ENCODE results near the gene PDCD2L. TPM values are rescaled to one million over a fixed set of nuclear protein-coding genes. Genes with fewer than 3 reads are reported as not detected.

PDCD2L gene
- total RNA-seq, 1 donor from 2014 or later, result 10.3 TPM

- Mint-ChIP-seq H3K4me3 (ENCODE audit: unreplicated experiment) (peak overlapping the region; percentile 8), H3K27ac (ENCODE audit: unreplicated experiment) (no peak overlapping the region), H3K4me1 (ENCODE audit: unreplicated experiment) (no peaks in the 10 kb centered on the region), H3K9me3 (ENCODE audit: unreplicated experiment) (no peaks in the 10 kb centered on the region), H3K27me3 (ENCODE audit: unreplicated experiment) (peaks cover 6% of the 10 kb centered on the region), H3K36me3 (ENCODE audit: low read depth, unreplicated experiment) (peaks cover 10% of the 10 kb centered on the region)
- TF ChIP-seq CTCF (IDR thresholded peaks at IDR 0.05; ENCODE audit: unreplicated experiment), result no peak
- no peak for DNase-seq (ENCODE audit: low spot score)
Measured at GRCh38 chr19:34370983-34371382, 33.2 kb upstream of the PDCD2L start.

DNA sequence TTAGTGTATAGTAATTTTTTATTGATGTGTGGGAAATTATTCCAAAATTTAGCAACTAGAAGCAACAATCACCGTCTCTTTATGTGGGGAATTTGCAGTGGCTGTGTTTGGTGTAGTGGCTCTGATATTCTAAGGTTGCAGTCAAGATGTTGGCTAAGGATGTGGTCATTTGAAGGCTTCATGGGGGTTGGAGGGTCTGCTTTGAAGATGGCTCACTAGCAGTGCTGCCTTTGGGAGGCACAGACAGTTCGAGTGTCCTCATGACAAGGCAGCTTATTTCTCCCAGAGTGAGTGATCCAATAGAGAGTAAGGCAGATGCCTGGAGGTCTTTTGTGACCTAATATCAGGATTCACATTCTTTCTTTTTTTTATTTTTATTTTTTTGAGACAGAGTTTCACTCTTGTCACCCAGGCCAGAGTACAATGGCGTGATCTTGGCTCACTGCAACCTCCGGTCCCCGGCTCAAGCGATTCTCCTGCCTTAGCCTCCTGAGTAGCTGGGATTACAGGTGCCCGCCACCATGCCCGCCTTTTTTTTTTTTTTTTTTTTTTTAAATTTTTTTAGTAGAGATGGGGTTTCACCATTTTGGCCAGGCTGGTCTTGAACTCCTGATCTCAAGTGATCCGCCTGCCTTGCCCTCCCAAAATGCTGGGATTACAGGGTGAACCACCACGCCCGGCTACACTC is 30.5 kb upstream of the PDCD2L start:
- DNase-seq (ENCODE audit: low spot score), result no peak
- Mint-ChIP-seq H3K4me3 (ENCODE audit: unreplicated experiment) (no peak overlapping the region), H3K9me3 (ENCODE audit: unreplicated experiment) (no peaks in the 10 kb centered on the region), H3K27ac (ENCODE audit: unreplicated experiment) (no peak overlapping the region), H3K36me3 (ENCODE audit: low read depth, unreplicated experiment) (peaks cover 16% of the 10 kb centered on the region), H3K4me1 (ENCODE audit: unreplicated experiment) (no peaks in the 10 kb centered on the region), H3K27me3 (ENCODE audit: unreplicated experiment) (peaks cover 6% of the 10 kb centered on the region)
- no peak for TF ChIP-seq CTCF (IDR thresholded peaks at IDR 0.05; ENCODE audit: unreplicated experiment)

- Mint-ChIP-seq H3K36me3 (ENCODE audit: low read depth, unreplicated experiment) (peaks cover 22% of the 10 kb centered on the region), H3K27me3 (ENCODE audit: unreplicated experiment) (peaks cover 4% of the 10 kb centered on the region), H3K27ac (ENCODE audit: unreplicated experiment) (peak overlapping the region; percentile 58), H3K4me1 (ENCODE audit: unreplicated experiment) (no peaks in the 10 kb centered on the region), H3K4me3 (ENCODE audit: unreplicated experiment) (no peak overlapping the region), H3K9me3 (ENCODE audit: unreplicated experiment) (no peaks in the 10 kb centered on the region)
- no peak for TF ChIP-seq CTCF (IDR thresholded peaks at IDR 0.05; ENCODE audit: unreplicated experiment)
- DNase-seq (ENCODE audit: low spot score), result no peak
Measured at GRCh38 chr19:34375598-34375997, 28.6 kb upstream of the PDCD2L start.

DNA sequence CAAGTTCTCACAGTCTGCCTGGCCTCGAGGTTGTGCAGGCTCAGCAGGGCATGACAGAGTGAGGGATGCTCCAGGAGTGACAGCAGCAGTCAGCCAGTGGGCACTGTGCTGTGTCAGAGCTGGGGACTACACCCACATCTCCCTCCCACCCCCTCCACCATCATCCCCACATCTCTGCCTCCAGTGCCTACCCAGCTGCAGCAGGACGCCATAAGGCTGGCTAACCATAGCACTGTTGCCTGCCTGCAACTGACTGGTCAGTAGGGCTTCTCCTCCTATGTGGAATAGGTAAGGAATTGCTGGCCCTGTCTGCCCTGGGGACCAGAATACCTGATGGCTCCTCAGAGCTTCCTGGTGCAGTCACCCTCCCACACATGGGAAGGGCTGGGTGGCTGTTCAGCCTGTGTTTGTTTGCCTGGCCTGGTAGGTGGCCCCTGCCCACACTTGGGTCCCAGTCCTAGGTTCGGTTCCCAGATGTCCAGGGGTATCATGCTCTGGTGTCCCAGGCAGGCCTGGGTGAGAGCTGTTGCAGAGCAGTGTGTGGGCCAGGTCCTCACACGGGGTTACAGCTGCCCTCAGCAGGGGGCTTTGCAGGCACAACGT is 23.5 kb upstream of the PDCD2L start:
- H3K9me3 Mint-ChIP-seq (ENCODE audit: unreplicated experiment), result no peaks in the 10 kb centered on the region
- peaks cover 49% of the 10 kb centered on the region for H3K36me3 Mint-ChIP-seq (ENCODE audit: low read depth, unreplicated experiment)
- TF ChIP-seq CTCF (IDR thresholded peaks at IDR 0.05; ENCODE audit: unreplicated experiment), result no peak
- no peak overlapping the region for H3K4me3 Mint-ChIP-seq (ENCODE audit: unreplicated experiment)
- DNase-seq (ENCODE audit: low spot score), result no peak
- peaks cover 8% of the 10 kb centered on the region for H3K27me3 Mint-ChIP-seq (ENCODE audit: unreplicated experiment)
- no peaks in the 10 kb centered on the region for H3K4me1 Mint-ChIP-seq (ENCODE audit: unreplicated experiment)
- H3K27ac Mint-ChIP-seq (ENCODE audit: unreplicated experiment), result no peak overlapping the region
